ENCODE results near the gene TNRC6A.
A peak's percentile ranks its signal among the peaks of the same experiment; 100 is the strongest.

TNRC6A gene

GRCh38 chr16:24737391-24737871 is 8.0 kb downstream of the TNRC6A start:
- H2AFZ ChIP-seq (ENCODE audit: low read length) = no peak overlapping the region
- H3K9me2 ChIP-seq (replicated peaks; ENCODE audit: low read depth, low read length) = no peaks in the 10 kb centered on the region
- H3K4me2 ChIP-seq (ENCODE audit: low read depth, low read length, poor library complexity, severe bottlenecking) = peak overlapping the region; percentile 82
- no peaks in the 10 kb centered on the region for H3F3A ChIP-seq (ENCODE audit: low read depth)
- H3K4me3 ChIP-seq (ENCODE audit: low read length, poor library complexity, severe bottlenecking) = peak overlapping the region; percentile 22
- peaks cover 56% of the 10 kb centered on the region for H3K4me1 ChIP-seq (ENCODE audit: insufficient read depth, low read length, poor library complexity, severe bottlenecking)
- no peaks in the 10 kb centered on the region for H3K9me3 ChIP-seq (ENCODE audit: insufficient read depth, low read depth, low read length)
- H4K20me1 ChIP-seq (ENCODE audit: insufficient read depth, low read length, poor library complexity, severe bottlenecking) = peaks cover 96% of the 10 kb centered on the region
- peaks cover 11% of the 10 kb centered on the region for H3K36me3 ChIP-seq (ENCODE audit: insufficient read depth, low read length)
- H3K9ac ChIP-seq (ENCODE audit: low read depth, low read length, poor library complexity, severe bottlenecking) = no peak overlapping the region
- TF ChIP-seq EZH2phosphoT487 (IDR thresholded peaks at IDR 0.05; ENCODE audit: borderline replicate concordance) = no peak
- TF ChIP-seq, protein P1, sequence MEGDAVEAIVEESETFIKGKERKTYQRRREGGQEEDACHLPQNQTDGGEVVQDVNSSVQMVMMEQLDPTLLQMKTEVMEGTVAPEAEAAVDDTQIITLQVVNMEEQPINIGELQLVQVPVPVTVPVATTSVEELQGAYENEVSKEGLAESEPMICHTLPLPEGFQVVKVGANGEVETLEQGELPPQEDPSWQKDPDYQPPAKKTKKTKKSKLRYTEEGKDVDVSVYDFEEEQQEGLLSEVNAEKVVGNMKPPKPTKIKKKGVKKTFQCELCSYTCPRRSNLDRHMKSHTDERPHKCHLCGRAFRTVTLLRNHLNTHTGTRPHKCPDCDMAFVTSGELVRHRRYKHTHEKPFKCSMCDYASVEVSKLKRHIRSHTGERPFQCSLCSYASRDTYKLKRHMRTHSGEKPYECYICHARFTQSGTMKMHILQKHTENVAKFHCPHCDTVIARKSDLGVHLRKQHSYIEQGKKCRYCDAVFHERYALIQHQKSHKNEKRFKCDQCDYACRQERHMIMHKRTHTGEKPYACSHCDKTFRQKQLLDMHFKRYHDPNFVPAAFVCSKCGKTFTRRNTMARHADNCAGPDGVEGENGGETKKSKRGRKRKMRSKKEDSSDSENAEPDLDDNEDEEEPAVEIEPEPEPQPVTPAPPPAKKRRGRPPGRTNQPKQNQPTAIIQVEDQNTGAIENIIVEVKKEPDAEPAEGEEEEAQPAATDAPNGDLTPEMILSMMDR (conservative IDR thresholded peaks at IDR 0.05; ENCODE audit: low read length) = no peak
- H3K79me2 ChIP-seq (ENCODE audit: insufficient read depth, low read length) = peaks cover 100% of the 10 kb centered on the region
- H3K27me3 ChIP-seq (ENCODE audit: insufficient read depth, low read length, poor library complexity, severe bottlenecking) = no peaks in the 10 kb centered on the region

DNA sequence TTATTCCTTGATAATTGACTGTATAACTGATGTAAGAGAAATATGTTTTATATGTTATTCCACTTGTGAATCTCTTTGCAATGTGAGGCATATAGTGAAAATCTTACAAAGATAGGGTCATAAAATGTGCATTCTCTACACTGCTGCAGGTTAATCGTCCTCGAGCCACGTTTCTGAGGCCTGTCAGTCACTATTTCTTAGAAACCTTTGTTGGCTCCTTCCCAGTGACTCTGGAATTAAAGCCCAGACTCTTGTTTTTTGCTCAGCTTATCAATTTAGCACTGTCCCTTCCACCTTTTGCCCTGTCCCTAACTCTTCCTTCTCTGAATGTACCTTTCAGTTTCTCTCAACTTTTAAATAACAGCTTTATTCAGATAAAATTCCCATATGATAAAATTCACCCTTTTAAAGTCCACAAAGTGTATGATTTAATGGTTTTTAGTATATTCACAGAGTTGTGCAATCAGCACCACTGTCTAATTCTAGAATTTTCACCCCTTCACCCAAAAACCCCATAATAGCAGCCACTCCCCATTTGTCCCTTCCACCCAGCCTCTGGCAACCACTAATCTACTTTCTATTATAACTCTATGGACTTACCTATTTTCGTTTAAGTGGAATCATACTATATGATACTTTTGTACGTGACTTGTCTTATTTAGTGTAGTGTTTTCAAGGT is 8.6 kb downstream of the TNRC6A start:
- H3F3A ChIP-seq (ENCODE audit: low read depth) = no peaks in the 10 kb centered on the region
- H3K4me1 ChIP-seq (ENCODE audit: insufficient read depth, low read length, poor library complexity, severe bottlenecking) = peaks cover 49% of the 10 kb centered on the region
- no peak overlapping the region for H2AFZ ChIP-seq (ENCODE audit: low read length)
- peaks cover 11% of the 10 kb centered on the region for H3K36me3 ChIP-seq (ENCODE audit: insufficient read depth, low read length)
- peak overlapping the region; percentile 22 for H3K4me3 ChIP-seq (ENCODE audit: low read length, poor library complexity, severe bottlenecking)
- H3K9me2 ChIP-seq (replicated peaks; ENCODE audit: low read depth, low read length) = no peaks in the 10 kb centered on the region
- H3K79me2 ChIP-seq (ENCODE audit: insufficient read depth, low read length) = peaks cover 100% of the 10 kb centered on the region
- no peak overlapping the region for H3K9ac ChIP-seq (ENCODE audit: low read depth, low read length, poor library complexity, severe bottlenecking)
- peak overlapping the region; percentile 82 for H3K4me2 ChIP-seq (ENCODE audit: low read depth, low read length, poor library complexity, severe bottlenecking)
- H3K27me3 ChIP-seq (ENCODE audit: insufficient read depth, low read length, poor library complexity, severe bottlenecking) = no peaks in the 10 kb centered on the region
- no peak for TF ChIP-seq EZH2phosphoT487 (IDR thresholded peaks at IDR 0.05; ENCODE audit: borderline replicate concordance)
- TF ChIP-seq, protein P1 (conservative IDR thresholded peaks at IDR 0.05; ENCODE audit: low read length) = no peak
- H3K9me3 ChIP-seq (ENCODE audit: insufficient read depth, low read depth, low read length) = no peaks in the 10 kb centered on the region
- peaks cover 96% of the 10 kb centered on the region for H4K20me1 ChIP-seq (ENCODE audit: insufficient read depth, low read length, poor library complexity, severe bottlenecking)

GRCh38 chr16:24738895-24739294 is 9.4 kb downstream of the TNRC6A start:
- Histone ChIP-seq H3K36me3 (ENCODE audit: insufficient read depth, low read length) (peaks cover 7% of the 10 kb centered on the region; the same call in 1 of the 2 replicates), H3K79me2 (ENCODE audit: insufficient read depth, low read length) (peaks cover 100% of the 10 kb centered on the region), H3K4me1 (ENCODE audit: insufficient read depth, low read length, poor library complexity, severe bottlenecking) (peaks cover 41% of the 10 kb centered on the region), H2AFZ (ENCODE audit: low read length) (no peak overlapping the region), H3F3A (ENCODE audit: low read depth) (no peaks in the 10 kb centered on the region), H3K4me2 (ENCODE audit: low read depth, low read length, poor library complexity, severe bottlenecking) (peak overlapping the region; percentile 6), H3K9me3 (ENCODE audit: insufficient read depth, low read depth, low read length) (no peaks in the 10 kb centered on the region), H3K9me2 (replicated peaks; ENCODE audit: low read depth, low read length) (no peaks in the 10 kb centered on the region), H3K4me3 (ENCODE audit: low read length, poor library complexity, severe bottlenecking) (no peak overlapping the region), H4K20me1 (ENCODE audit: insufficient read depth, low read length, poor library complexity, severe bottlenecking) (peaks cover 96% of the 10 kb centered on the region), H3K27me3 (ENCODE audit: insufficient read depth, low read length, poor library complexity, severe bottlenecking) (no peaks in the 10 kb centered on the region), H3K9ac (ENCODE audit: low read depth, low read length, poor library complexity, severe bottlenecking) (no peak overlapping the region)
- no peak for TF ChIP-seq EZH2phosphoT487 (IDR thresholded peaks at IDR 0.05; ENCODE audit: borderline replicate concordance)
- TF ChIP-seq, protein P1 (conservative IDR thresholded peaks at IDR 0.05; ENCODE audit: low read length) = no peak
